IPS-18c (cell line): ENCODE measurements around the gene PLET1.

Experiments used
- H3K4me3 ChIP-seq: 2 replicates; pipeline ENCODE4 v1.7.0; 2013; ENCODE audit warnings: low read depth, mild to moderate bottlenecking, low read length, moderate library complexity; ENCODE audit not compliant: insufficient read depth
- H3K9me3 ChIP-seq: one replicate; pipeline ENCODE4 v1.6.1; 2013; ENCODE audit warnings: mild to moderate bottlenecking, low read length, moderate library complexity; ENCODE audit not compliant: control insufficient read depth, insufficient read depth

The PLET1 gene

GRCh38 chr11:112290493-112290850 lies 29.8 kb upstream of the PLET1 start:
- Histone ChIP-seq H3K4me3 (peak overlapping the region; percentile 48; the same call in 1 of the 2 replicates), H3K9me3 (no peaks in the 10 kb centered on the region)

GRCh38 chr11:112289588-112290492 lies 29.2 kb upstream of the PLET1 start:
- H3K9me3 ChIP-seq: no peaks in the 10 kb centered on the region
- H3K4me3 ChIP-seq: peak overlapping the region; percentile 48; the same call in 1 of the 2 replicates

GRCh38 chr11:112288021-112288420 lies 27.4 kb upstream of the PLET1 start:
- Histone ChIP-seq H3K9me3 (no peaks in the 10 kb centered on the region), H3K4me3 (no peak overlapping the region)

GRCh38 chr11:112285841-112286311 lies 25.2 kb upstream of the PLET1 start:
- Histone ChIP-seq H3K9me3 (no peaks in the 10 kb centered on the region), H3K4me3 (no peak overlapping the region)

- Histone ChIP-seq H3K4me3 (no peak overlapping the region), H3K9me3 (no peaks in the 10 kb centered on the region)
These were observed 21.1 kb upstream of the PLET1 start for GRCh38 chr11:112281726-112282125.

- no peaks in the 10 kb centered on the region for H3K9me3 ChIP-seq
- peak overlapping the region; percentile 46 for H3K4me3 ChIP-seq
These were observed 19.8 kb upstream of the PLET1 start for GRCh38 chr11:112280268-112281126.

GRCh38 chr11:112279901-112280267 lies 19.2 kb upstream of the PLET1 start:
- peak overlapping the region; percentile 46 for H3K4me3 ChIP-seq
- no peaks in the 10 kb centered on the region for H3K9me3 ChIP-seq

GRCh38 chr11:112278803-112279202 lies 18.1 kb upstream of the PLET1 start:
- no peaks in the 10 kb centered on the region for H3K9me3 ChIP-seq
- no peak overlapping the region for H3K4me3 ChIP-seq

GRCh38 chr11:112277941-112278340 lies 17.3 kb upstream of the PLET1 start:
- no peaks in the 10 kb centered on the region for H3K9me3 ChIP-seq
- H3K4me3 ChIP-seq: no peak overlapping the region

GRCh38 chr11:112277029-112277428 lies 16.4 kb upstream of the PLET1 start:
- Histone ChIP-seq H3K9me3 (no peaks in the 10 kb centered on the region), H3K4me3 (no peak overlapping the region)

GRCh38 chr11:112274007-112274783 lies 13.5 kb upstream of the PLET1 start:
- H3K4me3 ChIP-seq: no peak overlapping the region
- H3K9me3 ChIP-seq: no peaks in the 10 kb centered on the region

GRCh38 chr11:112273066-112273465 lies 12.4 kb upstream of the PLET1 start:
- Histone ChIP-seq H3K4me3 (no peak overlapping the region), H3K9me3 (no peaks in the 10 kb centered on the region)

- Histone ChIP-seq H3K4me3 (no peak overlapping the region), H3K9me3 (no peaks in the 10 kb centered on the region)
These were observed 10.6 kb upstream of the PLET1 start for GRCh38 chr11:112271242-112271641.

- no peak overlapping the region for H3K4me3 ChIP-seq
- no peaks in the 10 kb centered on the region for H3K9me3 ChIP-seq
These were observed 10.0 kb upstream of the PLET1 start for GRCh38 chr11:112270551-112271180.

- Histone ChIP-seq H3K9me3 (no peaks in the 10 kb centered on the region), H3K4me3 (no peak overlapping the region)
These were observed 8.5 kb upstream of the PLET1 start for GRCh38 chr11:112269139-112269538.

GRCh38 chr11:112268406-112268805 lies 7.7 kb upstream of the PLET1 start:
- H3K9me3 ChIP-seq: no peaks in the 10 kb centered on the region
- H3K4me3 ChIP-seq: no peak overlapping the region

- Histone ChIP-seq H3K9me3 (no peaks in the 10 kb centered on the region), H3K4me3 (no peak overlapping the region)
These were observed 6.5 kb upstream of the PLET1 start for GRCh38 chr11:112267188-112267591.
